Measurements from ENCODE around the gene TMEM165.

The TMEM165 gene

GRCh38 chr4:55407764-55408163, 12.0 kb downstream of the TMEM165 start:
- no peak for DNase-seq

DNA sequence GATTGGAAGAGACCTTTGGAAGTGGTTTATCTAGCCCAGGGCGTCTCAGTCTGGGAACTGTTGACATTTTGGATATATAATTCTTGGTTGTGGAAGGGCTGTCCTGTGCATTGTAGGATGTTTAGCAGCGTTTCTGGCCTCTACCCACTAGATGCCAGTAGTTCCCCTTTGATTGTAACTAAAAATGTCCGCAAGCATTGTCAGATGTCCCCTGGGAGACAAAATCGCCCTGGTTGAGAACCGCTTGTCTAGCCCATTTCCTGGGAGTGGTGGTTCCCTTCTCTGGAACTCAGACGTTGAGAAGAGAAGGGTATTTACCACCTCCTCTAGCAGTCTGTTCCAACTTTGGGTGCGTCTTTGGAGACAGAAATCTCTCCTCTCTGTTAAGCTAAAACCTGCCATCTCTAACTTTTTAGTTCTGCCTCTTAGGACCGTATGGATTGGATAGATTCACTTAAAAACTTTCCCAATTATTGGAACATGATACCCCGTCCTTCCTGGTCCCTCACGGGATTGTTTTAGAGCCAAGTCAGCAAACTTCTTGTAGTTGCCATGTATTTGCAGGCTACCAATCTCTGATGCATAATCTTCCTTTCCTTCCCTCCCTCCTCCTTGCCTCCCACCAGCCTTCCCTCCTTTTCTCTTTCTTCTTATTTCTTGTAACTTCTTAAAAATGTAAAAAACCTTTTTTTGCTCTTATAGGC, 13.9 kb downstream of the TMEM165 start:
- DNase-seq: no peak

GRCh38 chr4:55410431-55410830, 14.7 kb downstream of the TMEM165 start:
- DNase-seq: no peak

DNA sequence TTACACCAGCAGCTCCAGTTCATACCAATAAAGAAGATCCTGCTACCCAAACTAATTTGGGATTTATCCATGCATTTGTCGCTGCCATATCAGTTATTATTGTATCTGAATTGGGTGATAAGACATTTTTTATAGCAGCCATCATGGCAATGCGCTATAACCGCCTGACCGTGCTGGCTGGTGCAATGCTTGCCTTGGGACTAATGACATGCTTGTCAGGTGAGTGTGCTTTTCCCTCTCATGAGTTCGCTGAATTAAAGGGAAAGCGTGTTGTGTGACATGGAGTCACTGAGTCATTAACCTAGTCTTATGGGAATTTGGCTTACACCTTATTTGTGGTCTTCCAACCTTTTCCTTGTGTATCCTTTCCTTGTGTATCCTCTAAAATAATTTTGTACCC, 15.9 kb downstream of the TMEM165 start:
- no peak for DNase-seq

DNA sequence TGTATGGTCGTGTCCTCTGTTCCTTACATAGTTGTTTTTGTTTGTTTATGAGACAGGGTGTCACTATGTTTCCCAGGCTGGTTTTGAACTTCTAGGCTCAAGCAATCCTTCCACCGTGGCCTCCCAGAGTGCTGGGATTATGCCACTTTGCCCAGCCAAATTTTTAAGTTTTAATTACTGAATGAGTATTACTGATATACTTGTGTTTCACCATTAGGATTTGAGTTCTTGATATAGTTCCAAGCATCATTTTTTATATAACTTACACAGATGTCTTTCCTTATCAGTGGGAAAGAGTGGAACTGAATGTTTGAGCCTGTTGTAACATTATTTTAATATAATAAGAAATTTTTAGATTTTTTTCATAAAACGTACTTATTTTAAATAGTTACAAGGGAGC, 20.4 kb downstream of the TMEM165 start:
- DNase-seq: no peak

DNA sequence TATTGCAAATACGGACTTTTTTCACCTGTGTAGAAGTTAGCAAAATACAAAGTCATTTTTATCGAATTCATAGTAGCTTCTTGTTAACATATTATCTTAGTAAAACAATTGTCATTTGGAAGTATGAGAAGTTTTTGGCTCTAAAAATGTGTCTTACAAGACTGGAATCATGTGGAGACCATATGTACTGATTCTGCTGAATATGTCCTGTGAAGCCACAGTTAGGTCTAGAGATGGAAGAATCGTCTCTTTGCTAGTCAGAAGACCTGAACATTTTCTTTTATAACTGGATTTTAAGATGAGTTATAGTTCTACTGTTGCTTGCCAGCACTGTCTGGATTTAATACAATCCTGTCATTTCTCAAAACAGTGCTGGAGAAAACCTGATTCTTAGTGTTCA, 29.0 kb downstream of the TMEM165 start:
- DNase-seq: no peak

DNA sequence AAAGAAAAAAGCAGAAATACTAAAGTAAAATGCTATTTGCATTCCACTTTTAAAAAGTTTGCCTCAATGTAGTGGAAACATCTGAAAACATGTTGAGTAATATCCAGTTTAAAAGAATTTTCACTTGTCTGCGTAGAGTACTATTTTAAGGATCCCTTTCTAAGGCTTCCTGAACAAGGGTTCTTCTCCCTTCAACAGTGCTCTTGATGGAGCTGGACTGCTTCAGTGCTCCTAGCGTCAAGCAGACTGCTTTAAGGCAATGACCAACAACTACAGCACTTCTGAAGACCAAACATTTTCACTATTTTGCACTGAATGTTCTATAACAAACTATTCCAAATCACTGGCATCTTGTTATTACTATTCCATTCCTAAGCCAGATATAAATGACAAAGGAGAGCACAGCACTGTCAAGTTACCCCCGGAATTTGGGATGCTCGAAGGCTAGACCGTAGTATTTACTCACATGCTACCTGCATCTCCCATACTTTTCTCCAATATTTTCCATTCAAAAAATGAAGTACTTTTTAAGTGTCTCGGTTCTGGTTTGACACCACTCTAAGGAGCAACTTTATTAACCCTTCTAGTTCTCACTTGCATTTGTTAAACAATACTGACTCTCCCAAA, 36.1 kb downstream of the TMEM165 start:
- no peak for DNase-seq

DNA sequence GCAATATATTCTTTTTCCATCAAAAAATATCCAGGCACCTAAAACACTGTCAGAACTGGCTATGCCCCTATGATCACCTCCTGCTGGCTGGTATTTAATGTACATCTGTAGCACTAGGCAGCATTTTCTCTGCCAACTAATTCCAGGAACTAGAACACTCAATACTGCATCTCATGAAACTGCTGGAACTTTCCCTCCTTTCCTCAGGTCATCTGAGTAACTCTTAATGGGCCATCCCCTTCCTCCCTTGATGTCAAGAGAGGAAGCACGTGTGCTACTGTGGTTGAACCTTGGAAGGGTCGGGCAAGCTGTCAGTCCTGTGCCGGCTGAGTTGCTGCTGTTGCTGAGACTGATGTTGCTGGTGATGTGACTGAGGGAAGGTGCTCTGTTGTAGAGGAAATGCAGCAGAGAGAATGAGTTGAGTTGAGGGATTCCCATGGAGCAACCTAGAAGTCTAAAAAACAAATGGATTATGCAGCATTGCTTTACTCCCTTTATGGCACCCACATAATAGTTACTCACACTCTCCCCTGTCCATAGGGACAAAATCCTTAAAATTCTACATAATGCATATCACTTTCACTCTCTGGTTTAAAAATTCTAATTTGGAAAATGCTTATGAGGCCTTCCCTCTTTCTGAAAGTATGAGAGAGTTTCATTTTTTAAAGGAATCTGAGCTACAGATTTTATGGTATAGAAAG, 39.5 kb downstream of the TMEM165 start:
- DNase-seq: no peak

GRCh38 chr4:55437356-55437796, 41.6 kb downstream of the TMEM165 start:
- no peak for DNase-seq

GRCh38 chr4:55437823-55438222, 42.1 kb downstream of the TMEM165 start:
- no peak for DNase-seq

DNA sequence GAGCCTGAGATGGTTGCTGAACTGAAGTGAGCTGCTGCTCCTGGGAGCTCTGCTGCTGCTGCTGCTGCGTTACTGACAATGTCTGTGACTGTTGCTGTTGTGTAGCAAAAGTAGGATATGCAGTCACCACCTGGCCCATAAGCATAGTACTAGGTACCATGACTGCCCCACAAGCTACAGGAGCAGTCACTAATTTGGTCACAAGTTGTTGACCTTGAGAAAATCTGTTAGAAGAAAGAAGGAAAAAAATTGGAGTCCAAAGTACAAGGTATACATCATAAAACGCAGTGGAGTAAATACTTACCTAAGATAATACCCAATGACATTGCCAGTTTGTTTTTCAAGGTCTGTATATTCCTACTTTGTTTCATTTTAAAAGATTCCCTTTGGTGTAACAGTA, 42.6 kb downstream of the TMEM165 start:
- DNase-seq: no peak

GRCh38 chr4:55439023-55439422, 43.3 kb downstream of the TMEM165 start:
- no peak for DNase-seq

DNA sequence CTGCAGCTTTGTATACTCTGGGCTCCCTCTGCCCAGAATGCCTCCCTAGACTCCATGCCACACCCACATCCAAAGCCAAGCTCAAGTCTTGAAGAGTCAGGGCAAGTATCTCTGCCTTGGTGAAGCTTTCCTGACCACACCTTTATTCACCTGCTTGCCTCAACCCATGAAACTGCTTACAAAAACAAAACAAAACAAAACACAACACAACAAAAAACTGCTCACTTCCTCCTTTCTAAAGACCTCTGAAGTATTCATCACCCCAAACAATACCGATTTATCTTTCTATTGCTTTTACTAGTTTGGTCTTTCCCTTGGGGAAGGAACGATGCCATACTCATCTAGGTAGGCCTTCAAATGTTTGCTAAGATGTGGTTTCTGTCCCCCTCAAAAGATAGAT, 45.0 kb downstream of the TMEM165 start:
- no peak for DNase-seq

DNA sequence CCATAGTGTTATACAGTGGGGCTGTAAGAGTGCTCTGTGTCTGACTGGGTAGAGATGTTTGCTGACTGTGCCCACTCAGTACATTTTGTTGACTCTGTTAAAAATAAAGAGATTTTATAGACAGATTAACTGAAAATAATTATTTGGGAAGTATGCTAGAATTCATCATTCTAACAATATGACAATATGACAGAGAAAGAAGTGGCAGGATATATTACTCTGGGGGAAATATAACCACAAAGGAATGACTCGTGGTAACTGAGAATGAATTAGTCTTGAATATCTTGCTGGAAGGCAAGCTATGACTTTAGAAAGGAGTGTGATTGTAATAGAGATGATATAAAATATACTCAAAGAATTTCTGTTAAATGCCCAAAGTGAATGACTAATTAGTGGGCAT, 46.8 kb downstream of the TMEM165 start:
- no peak for DNase-seq

GRCh38 chr4:55444827-55445226, 49.1 kb downstream of the TMEM165 start:
- no peak for DNase-seq

DNA sequence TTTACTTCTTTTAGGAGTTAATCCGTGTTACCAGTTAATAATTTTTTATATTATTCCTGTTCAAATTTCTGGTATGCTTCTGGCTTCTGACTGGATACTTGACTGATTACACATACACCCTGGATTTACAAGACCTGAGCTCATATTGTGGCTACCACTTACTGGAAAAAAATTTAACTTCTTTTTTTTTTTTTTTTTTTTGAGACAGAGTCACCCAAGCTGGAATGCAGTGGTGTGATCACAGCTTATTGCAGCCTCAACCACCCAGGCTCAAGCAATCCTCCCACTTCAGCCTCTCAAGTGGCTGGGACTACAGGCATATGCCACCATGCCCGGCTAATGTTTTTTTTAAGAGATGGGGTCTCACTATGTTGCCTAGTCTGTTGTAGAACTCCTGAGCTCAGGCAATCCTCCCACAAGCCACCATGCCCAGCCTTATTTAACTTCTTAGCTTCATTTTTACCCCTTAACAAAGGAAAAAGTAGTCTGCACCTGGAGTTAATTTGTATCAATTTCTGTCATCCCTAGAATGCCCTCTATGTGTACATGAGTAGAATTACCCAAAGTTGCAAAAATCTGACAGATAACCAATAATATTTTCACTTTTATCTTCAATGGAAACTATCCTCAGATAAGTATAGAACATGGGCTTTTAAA, 50.3 kb downstream of the TMEM165 start:
- DNase-seq: no peak

DNA sequence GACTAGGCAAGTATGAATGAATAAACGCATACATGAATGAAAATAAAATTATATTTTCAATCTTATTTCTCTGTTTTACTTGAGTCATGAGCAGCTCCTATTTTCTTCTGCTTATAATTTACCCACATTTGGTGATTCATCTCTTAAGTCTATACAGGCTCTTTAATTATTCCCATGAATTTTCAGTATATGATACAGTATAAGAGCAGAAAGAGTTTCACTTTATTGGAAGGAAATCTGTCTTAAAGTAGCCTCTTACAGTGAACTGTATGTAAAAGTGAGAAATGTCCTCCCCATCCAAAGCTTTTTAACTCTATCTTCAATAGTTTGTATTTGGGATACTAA, 50.8 kb downstream of the TMEM165 start:
- no peak for DNase-seq

GRCh38 chr4:55447108-55447708, 51.5 kb downstream of the TMEM165 start:
- DNase-seq: no peak

GRCh38 chr4:55447831-55448230, 52.1 kb downstream of the TMEM165 start:
- no peak for DNase-seq

DNA sequence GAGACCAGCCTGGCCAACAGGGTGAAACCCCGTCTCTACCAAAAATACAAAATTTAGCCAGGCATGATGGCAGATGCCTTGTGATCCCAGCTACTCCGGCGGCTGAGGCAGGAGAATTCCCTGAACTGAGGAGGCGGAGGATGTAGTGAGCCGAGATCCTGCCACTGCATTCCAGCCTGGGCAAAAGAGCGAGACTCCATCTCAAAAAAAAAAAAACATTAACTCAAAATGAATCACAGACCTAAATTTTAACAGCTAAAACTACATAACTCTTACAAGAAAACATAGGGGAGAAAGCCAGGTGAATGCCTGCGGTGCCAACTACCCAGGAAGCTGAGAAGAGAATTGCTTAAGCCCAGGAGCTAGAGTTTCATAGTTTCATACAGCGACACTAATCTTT, 54.8 kb downstream of the TMEM165 start:
- DNase-seq: no peak

- no peak for DNase-seq
These were observed 62.4 kb downstream of the TMEM165 start for GRCh38 chr4:55458164-55458563.

- no peak for DNase-seq
These were observed 62.9 kb downstream of the TMEM165 start for GRCh38 chr4:55458611-55459010.

GRCh38 chr4:55466001-55466400, 70.2 kb downstream of the TMEM165 start:
- DNase-seq: no peak
